ENCODE data around the gene RIPOR3.

- TF ChIP-seq REST (IDR thresholded peaks at IDR 0.05; ENCODE audit: borderline replicate concordance): no peak
- no peak for TF ChIP-seq EP300 (conservative IDR thresholded peaks at IDR 0.05; ENCODE audit: poor library complexity, severe bottlenecking)
- no peak for TF ChIP-seq TAF1 (IDR thresholded peaks at IDR 0.05; ENCODE audit: low read depth)
- no peak for TF ChIP-seq POLR2AphosphoS5 (IDR thresholded peaks at IDR 0.05)
- TF ChIP-seq EZH2 (IDR thresholded peaks at IDR 0.05; ENCODE audit: borderline replicate concordance, insufficient read depth, low read length, poor library complexity, severe bottlenecking): no peak
- TF ChIP-seq CTCF (IDR thresholded peaks at IDR 0.05; ENCODE audit: poor library complexity, severe bottlenecking): no peak
- no peak for TF ChIP-seq RAD21 (conservative IDR thresholded peaks at IDR 0.05)
- TF ChIP-seq MXI1 (conservative IDR thresholded peaks at IDR 0.05; ENCODE audit: poor library complexity, severe bottlenecking): no peak
- no peak for TF ChIP-seq SMC3 (conservative IDR thresholded peaks at IDR 0.05; ENCODE audit: poor library complexity)
Measured at GRCh38 chr20:50682065-50682464, 9.3 kb downstream of the RIPOR3 start.
